WTC11 (cell line): Measurements from ENCODE around the gene TRIP11. TPM values are rescaled to one million over a fixed set of nuclear protein-coding genes. Genes with fewer than 3 reads are reported as not detected.
"Not testable (repeated sequence)": the region's sequence is repeated elsewhere in the genome, so short reads cannot be mapped to it uniquely, and the experiment has no call there.

Experiments
- ATAC-seq: fragments of 200-7000 bp; cut with Tn5 transposase; 2 replicates; pipeline ENCODE4 v1.10.0; 2021; ENCODE audit warnings: mild to moderate bottlenecking, moderate library complexity
- CTCF ChIA-PET: fragments of 300-600 bp; sonication (Branson Sonifier 250); formaldehyde crosslinking; loops from one replicate; lab custom pipeline; 2021; ENCODE audit warnings: antibody characterized with exemption; lab: Charles Lee
- POLR2A ChIA-PET: fragments of 350-600 bp; sonication (Branson Sonifier 250); formaldehyde crosslinking; loops from one replicate; lab custom pipeline; 2021; ENCODE audit warnings: antibody characterized with exemption; lab: Charles Lee
- DNase-seq: peaks from one replicate; pipeline ENCODE4 v3.0.0; 2021; ENCODE audit warnings: low spot score
- H3K27ac Mint-ChIP-seq: 2 replicates; pipeline ENCODE4 v1.8.0; 2021; ENCODE audit warnings: mixed read lengths
- H3K27me3 Mint-ChIP-seq: 2 replicates; pipeline ENCODE4 v1.8.0; 2021; ENCODE audit warnings: low read depth, mild to moderate bottlenecking, moderate library complexity, mixed read lengths
- H3K36me3 Mint-ChIP-seq: 2 replicates; pipeline ENCODE4 v1.8.0; 2021; ENCODE audit warnings: mixed read lengths
- H3K4me1 Mint-ChIP-seq: 2 replicates; pipeline ENCODE4 v1.8.0; 2022; ENCODE audit warnings: mixed read lengths
- H3K4me3 Mint-ChIP-seq: 2 replicates; pipeline ENCODE4 v1.8.0; 2021; ENCODE audit warnings: mild to moderate bottlenecking, moderate library complexity, mixed read lengths
- H3K9me3 Mint-ChIP-seq: 2 replicates; pipeline ENCODE4 v1.8.0; 2021; ENCODE audit warnings: mixed read lengths
- ATF3 ChIP-seq: sonication (generic); formaldehyde crosslinking; conservative IDR thresholded peaks from 2 replicates; pipeline ENCODE4 v1.8.1; 2022; ENCODE audit warnings: mild to moderate bottlenecking, missing genetic modification reagents
- E2F4 ChIP-seq: sonication (generic); formaldehyde crosslinking; IDR thresholded peaks from 2 replicates; pipeline ENCODE4 v1.8.1; 2022; ENCODE audit warnings: low read depth, mild to moderate bottlenecking, moderate library complexity, missing genetic modification reagents, borderline replicate concordance
- ERG ChIP-seq: fragments of 250-450 bp; sonication (Bioruptor Pico); IDR thresholded peaks from 2 replicates; pipeline ENCODE4 v1.8.0; 2021; ENCODE audit warnings: mild to moderate bottlenecking
- FOXK1 ChIP-seq: sonication (generic); formaldehyde crosslinking; IDR thresholded peaks from 2 replicates; pipeline ENCODE4 v1.8.0; 2022; ENCODE audit warnings: mild to moderate bottlenecking, moderate library complexity, missing genetic modification reagents
- FOXP1 ChIP-seq: sonication (generic); formaldehyde crosslinking; IDR thresholded peaks from 2 replicates; pipeline ENCODE4 v1.8.0; 2022; ENCODE audit warnings: missing genetic modification reagents, mild to moderate bottlenecking, moderate library complexity, borderline replicate concordance
- FOXP4 ChIP-seq: sonication (generic); formaldehyde crosslinking; IDR thresholded peaks from 2 replicates; pipeline ENCODE4 v1.8.0; 2022; ENCODE audit warnings: mild to moderate bottlenecking, missing genetic modification reagents
- GABPB1 ChIP-seq: sonication (generic); formaldehyde crosslinking; IDR thresholded peaks from 2 replicates; pipeline ENCODE4 v1.8.1; 2023; ENCODE audit warnings: mild to moderate bottlenecking, missing genetic modification reagents
- MAX ChIP-seq: sonication (generic); formaldehyde crosslinking; IDR thresholded peaks from 2 replicates; pipeline ENCODE4 v1.8.0; 2022; ENCODE audit warnings: mild to moderate bottlenecking, missing genetic modification reagents
- NR2C2 ChIP-seq: sonication (generic); formaldehyde crosslinking; IDR thresholded peaks from 2 replicates; pipeline ENCODE4 v1.8.0; 2022; ENCODE audit warnings: mild to moderate bottlenecking, missing genetic modification reagents
- RELA ChIP-seq: sonication (generic); formaldehyde crosslinking; IDR thresholded peaks from 2 replicates; pipeline ENCODE4 v1.8.1; 2022; ENCODE audit warnings: missing genetic modification reagents, mild to moderate bottlenecking, borderline replicate concordance
- SOX15 ChIP-seq: fragments of 250-450 bp; sonication (Bioruptor Pico); IDR thresholded peaks from 2 replicates; pipeline ENCODE4 v1.9.0; 2021; ENCODE audit warnings: mild to moderate bottlenecking
- USF1 ChIP-seq: sonication (generic); formaldehyde crosslinking; IDR thresholded peaks from 2 replicates; pipeline ENCODE4 v1.8.0; 2022; ENCODE audit warnings: mild to moderate bottlenecking, missing genetic modification reagents
- ZNF121 ChIP-seq: sonication (generic); formaldehyde crosslinking; IDR thresholded peaks from 2 replicates; pipeline ENCODE4 v1.8.0; 2023; ENCODE audit warnings: missing genetic modification reagents
- ZNF263 ChIP-seq: sonication (generic); formaldehyde crosslinking; IDR thresholded peaks from 2 replicates; pipeline ENCODE4 v1.8.1; 2022; ENCODE audit warnings: low read depth, mild to moderate bottlenecking, moderate library complexity, missing genetic modification reagents
- ZNF281 ChIP-seq: sonication (generic); formaldehyde crosslinking; IDR thresholded peaks from 2 replicates; pipeline ENCODE4 v1.8.0; 2023; ENCODE audit warnings: mild to moderate bottlenecking, missing genetic modification reagents
- ZNF423 ChIP-seq: fragments of 250-450 bp; sonication (Bioruptor Pico); IDR thresholded peaks from 2 replicates; pipeline ENCODE4 v2.1.2; 2022; ENCODE audit warnings: mild to moderate bottlenecking, moderate library complexity
- total RNA-seq: library from RNA; stranded (reverse); gene quantifications from 3 replicates; pipeline ENCODE4 v1.2.3, GENCODE V29; 2021
- TF ChIP-seq, protein P1 (sequence below): fragments of 200-600 bp; IDR thresholded peaks from 2 replicates; pipeline ENCODE4 v1.8.0; 2022; ENCODE audit warnings: antibody characterized with exemption
- TF ChIP-seq, protein P2 (sequence below): sonication (generic); formaldehyde crosslinking; IDR thresholded peaks from 2 replicates; pipeline ENCODE4 v1.8.0; 2022; ENCODE audit warnings: mild to moderate bottlenecking, missing genetic modification reagents
- TF ChIP-seq, protein P3 (sequence below): sonication (generic); formaldehyde crosslinking; IDR thresholded peaks from 2 replicates; pipeline ENCODE4 v1.8.1; 2023; ENCODE audit warnings: mild to moderate bottlenecking, missing genetic modification reagents, moderate library complexity

TRIP11 gene
- total RNA-seq, 1 experiment from 2014 or later = 34.4 TPM

GRCh38 chr14:92058006-92058917, 18.4 kb upstream of the TRIP11 start (continued):
- TF ChIP-seq ZNF281 (CRISPR knock-in tag) = no peak
- no peak for TF ChIP-seq ZNF423 (CRISPR knock-in tag)

DNA sequence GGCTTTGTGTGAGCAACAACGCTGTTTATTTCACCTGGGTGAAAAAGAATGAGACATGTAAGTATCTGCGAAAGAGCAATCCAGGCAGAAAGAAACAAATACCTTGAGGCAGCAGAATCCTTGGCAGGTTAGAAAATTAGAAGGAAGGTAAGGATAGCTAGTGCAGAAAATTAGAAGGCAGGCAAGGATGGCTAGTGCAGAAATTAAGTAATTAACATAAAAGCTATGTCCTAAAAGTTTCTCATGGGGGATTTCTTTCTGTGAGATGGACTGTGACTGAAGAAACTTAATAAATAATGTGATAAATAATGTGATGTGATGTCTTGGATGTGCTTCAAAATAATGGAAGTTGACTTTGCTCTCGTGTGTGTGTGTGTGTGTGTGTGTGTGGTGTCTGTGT, 9.9 kb upstream of the TRIP11 start:
- TF ChIP-seq, protein P1, sequence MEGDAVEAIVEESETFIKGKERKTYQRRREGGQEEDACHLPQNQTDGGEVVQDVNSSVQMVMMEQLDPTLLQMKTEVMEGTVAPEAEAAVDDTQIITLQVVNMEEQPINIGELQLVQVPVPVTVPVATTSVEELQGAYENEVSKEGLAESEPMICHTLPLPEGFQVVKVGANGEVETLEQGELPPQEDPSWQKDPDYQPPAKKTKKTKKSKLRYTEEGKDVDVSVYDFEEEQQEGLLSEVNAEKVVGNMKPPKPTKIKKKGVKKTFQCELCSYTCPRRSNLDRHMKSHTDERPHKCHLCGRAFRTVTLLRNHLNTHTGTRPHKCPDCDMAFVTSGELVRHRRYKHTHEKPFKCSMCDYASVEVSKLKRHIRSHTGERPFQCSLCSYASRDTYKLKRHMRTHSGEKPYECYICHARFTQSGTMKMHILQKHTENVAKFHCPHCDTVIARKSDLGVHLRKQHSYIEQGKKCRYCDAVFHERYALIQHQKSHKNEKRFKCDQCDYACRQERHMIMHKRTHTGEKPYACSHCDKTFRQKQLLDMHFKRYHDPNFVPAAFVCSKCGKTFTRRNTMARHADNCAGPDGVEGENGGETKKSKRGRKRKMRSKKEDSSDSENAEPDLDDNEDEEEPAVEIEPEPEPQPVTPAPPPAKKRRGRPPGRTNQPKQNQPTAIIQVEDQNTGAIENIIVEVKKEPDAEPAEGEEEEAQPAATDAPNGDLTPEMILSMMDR = no peak
- TF ChIP-seq FOXK1 = no peak
- TF ChIP-seq ZNF121 = no peak
- no peak for TF ChIP-seq MAX
- TF ChIP-seq, protein P2, sequence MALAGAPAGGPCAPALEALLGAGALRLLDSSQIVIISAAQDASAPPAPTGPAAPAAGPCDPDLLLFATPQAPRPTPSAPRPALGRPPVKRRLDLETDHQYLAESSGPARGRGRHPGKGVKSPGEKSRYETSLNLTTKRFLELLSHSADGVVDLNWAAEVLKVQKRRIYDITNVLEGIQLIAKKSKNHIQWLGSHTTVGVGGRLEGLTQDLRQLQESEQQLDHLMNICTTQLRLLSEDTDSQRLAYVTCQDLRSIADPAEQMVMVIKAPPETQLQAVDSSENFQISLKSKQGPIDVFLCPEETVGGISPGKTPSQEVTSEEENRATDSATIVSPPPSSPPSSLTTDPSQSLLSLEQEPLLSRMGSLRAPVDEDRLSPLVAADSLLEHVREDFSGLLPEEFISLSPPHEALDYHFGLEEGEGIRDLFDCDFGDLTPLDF = no peak
- TF ChIP-seq USF1 (CRISPR knock-in tag) = no peak
- no peak for TF ChIP-seq NR2C2 (CRISPR knock-in tag)
- TF ChIP-seq GABPB1 (CRISPR knock-in tag) = no peak
- TF ChIP-seq, protein P3, sequence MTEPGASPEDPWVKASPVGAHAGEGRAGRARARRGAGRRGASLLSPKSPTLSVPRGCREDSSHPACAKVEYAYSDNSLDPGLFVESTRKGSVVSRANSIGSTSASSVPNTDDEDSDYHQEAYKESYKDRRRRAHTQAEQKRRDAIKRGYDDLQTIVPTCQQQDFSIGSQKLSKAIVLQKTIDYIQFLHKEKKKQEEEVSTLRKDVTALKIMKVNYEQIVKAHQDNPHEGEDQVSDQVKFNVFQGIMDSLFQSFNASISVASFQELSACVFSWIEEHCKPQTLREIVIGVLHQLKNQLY = no peak
- no peak for TF ChIP-seq SOX15 (CRISPR knock-in tag)
- no peak for TF ChIP-seq RELA (CRISPR knock-in tag)
- TF ChIP-seq ERG (CRISPR knock-in tag) = no peak
- no peak for TF ChIP-seq ZNF263 (CRISPR knock-in tag)
- TF ChIP-seq FOXP4 (CRISPR knock-in tag) = no peak
- TF ChIP-seq FOXP1 (CRISPR knock-in tag) = no peak
- TF ChIP-seq E2F4 = no peak
- no peak for TF ChIP-seq ATF3 (CRISPR knock-in tag)
- H3K36me3 Mint-ChIP-seq = peaks cover 12% of the 10 kb centered on the region
- no peak overlapping the region for H3K27ac Mint-ChIP-seq
- DNase-seq (no peak), ATAC-seq (no peak)
- CTCF ChIA-PET = no interaction called here
- POLR2A ChIA-PET = no interaction called here
- peaks cover 10% of the 10 kb centered on the region for H3K9me3 Mint-ChIP-seq
- peaks cover 10% of the 10 kb centered on the region for H3K4me1 Mint-ChIP-seq
- no peak overlapping the region for H3K4me3 Mint-ChIP-seq
- H3K27me3 Mint-ChIP-seq = no peaks in the 10 kb centered on the region

GRCh38 chr14:92049221-92049620, 9.4 kb upstream of the TRIP11 start:
- POLR2A ChIA-PET, H3K27ac Mint-ChIP-seq, DNase-seq, H3K4me3 Mint-ChIP-seq, ATAC-seq, CTCF ChIA-PET, H3K27me3 Mint-ChIP-seq, H3K9me3 Mint-ChIP-seq: not testable (repeated sequence)
- Mint-ChIP-seq H3K36me3 (peaks cover 12% of the 10 kb centered on the region), H3K4me1 (peaks cover 10% of the 10 kb centered on the region)
